ENCODE measurements around the gene INTS11.

INTS11 gene

DNA sequence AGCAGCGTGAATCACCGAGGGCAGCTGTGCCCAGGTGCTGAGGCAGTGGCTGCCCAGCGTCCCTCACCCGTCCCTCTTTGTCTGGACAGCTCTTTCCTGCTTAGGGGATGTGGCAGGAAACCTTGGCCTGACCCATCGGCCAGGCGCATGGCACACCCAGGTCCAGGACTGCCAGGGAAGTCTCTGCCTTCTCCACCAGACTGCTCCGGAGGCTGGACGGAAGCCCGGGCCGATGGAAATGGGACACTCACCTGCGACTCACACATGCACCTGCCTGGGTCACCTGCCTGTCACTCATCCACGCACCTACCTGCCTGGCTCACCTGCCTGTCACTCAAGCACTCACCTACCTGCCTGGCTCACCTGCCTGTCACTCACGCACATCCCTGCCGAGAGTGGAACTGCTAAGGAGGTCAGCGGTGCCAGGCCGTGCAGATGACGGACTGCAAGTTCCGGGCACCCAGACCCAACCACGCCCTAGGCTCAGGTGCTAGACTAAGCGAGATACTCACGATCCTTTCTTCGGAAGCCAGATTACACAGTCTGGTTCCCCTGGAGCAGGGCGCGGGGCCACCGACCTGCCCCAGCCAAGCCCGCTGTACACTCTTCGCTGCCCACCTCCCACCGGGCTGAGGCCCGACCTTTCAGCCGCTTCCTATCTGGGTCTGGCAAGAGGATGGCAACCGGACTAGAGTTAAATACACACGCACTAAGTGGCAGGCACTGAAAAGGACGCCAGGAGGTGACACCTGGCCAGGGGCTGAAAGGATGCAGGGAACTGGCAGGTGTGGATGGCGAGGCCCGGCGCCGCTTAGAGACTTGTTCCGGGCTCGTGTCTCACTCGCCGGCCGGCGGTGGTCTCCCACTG is 51.9 kb downstream of the INTS11 start:
- peak overlapping the region; percentile 84 for H3K4me3 ChIP-seq (ENCODE audit: low read length)
- peaks cover 32% of the 10 kb centered on the region for H3K4me1 ChIP-seq (ENCODE audit: control insufficient read depth, insufficient read depth, low read length)
- no peaks in the 10 kb centered on the region for H3K9me3 ChIP-seq (ENCODE audit: control insufficient read depth, low read length)
- peak overlapping the region; percentile 97 for H3K9ac ChIP-seq (ENCODE audit: low read length)
- peaks cover 7% of the 10 kb centered on the region for H3K36me3 ChIP-seq (ENCODE audit: control insufficient read depth, insufficient read depth, low read length, severe bottlenecking)
- no peaks in the 10 kb centered on the region for H3K27me3 ChIP-seq (replicated peaks; ENCODE audit: control insufficient read depth, insufficient read depth, low read length)
- DNase-seq (ENCODE audit: low read depth): no peak

DNA sequence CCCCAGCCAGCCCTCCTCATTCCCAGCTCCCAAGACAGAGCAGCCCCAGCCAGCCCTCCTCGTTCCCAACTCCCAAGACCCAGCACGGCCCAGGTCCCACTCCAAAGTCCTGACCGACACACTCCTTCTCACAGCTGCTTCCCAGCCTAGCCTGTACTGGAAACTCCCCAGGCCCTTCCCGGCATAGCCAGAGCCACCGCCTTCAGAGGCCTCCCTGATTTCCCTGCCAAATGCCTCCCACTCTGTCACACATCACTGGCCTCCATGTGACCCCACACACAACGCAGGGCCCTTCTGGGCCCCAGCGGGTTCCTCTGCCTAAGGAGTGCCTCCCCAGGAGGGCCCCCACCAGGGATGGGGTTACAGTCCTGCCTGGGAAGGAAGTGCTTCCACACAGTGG is 53.6 kb downstream of the INTS11 start:
- H3K4me1 ChIP-seq (ENCODE audit: control insufficient read depth, insufficient read depth, low read length): peaks cover 32% of the 10 kb centered on the region
- H3K9me3 ChIP-seq (ENCODE audit: control insufficient read depth, low read length): no peaks in the 10 kb centered on the region
- no peaks in the 10 kb centered on the region for H3K27me3 ChIP-seq (replicated peaks; ENCODE audit: control insufficient read depth, insufficient read depth, low read length)
- DNase-seq (ENCODE audit: low read depth): no peak
- peak overlapping the region; percentile 59 for H3K9ac ChIP-seq (ENCODE audit: low read length)
- peaks cover 17% of the 10 kb centered on the region for H3K36me3 ChIP-seq (ENCODE audit: control insufficient read depth, insufficient read depth, low read length, severe bottlenecking)
- H3K4me3 ChIP-seq (ENCODE audit: low read length): peak overlapping the region; percentile 70

DNA sequence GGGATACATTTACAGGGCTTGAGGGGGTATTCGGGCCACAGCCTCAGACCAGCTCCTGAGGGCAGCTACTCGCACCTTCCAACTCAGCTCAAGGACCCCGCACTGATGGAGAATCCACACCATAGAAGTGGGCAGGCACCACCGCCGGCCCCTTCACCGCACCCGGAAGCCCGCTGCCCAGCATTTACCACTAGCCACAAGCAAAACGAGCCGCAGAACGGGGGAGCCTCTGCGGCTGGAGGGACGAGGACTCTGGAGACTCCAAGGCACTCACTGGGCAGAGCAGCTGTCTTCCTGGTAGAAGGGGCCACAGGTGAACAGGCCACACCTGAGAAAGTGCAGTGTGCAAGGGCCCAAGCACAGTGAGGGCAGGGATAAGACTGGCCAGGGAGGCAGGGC is 56.2 kb downstream of the INTS11 start:
- Histone ChIP-seq H3K36me3 (ENCODE audit: control insufficient read depth, insufficient read depth, low read length, severe bottlenecking) (peaks cover 34% of the 10 kb centered on the region), H3K4me3 (ENCODE audit: low read length) (no peak overlapping the region), H3K9ac (ENCODE audit: low read length) (no peak overlapping the region), H3K9me3 (ENCODE audit: control insufficient read depth, low read length) (no peaks in the 10 kb centered on the region), H3K27me3 (replicated peaks; ENCODE audit: control insufficient read depth, insufficient read depth, low read length) (no peaks in the 10 kb centered on the region), H3K4me1 (ENCODE audit: control insufficient read depth, insufficient read depth, low read length) (peaks cover 42% of the 10 kb centered on the region)
- no peak for DNase-seq (ENCODE audit: low read depth)

DNA sequence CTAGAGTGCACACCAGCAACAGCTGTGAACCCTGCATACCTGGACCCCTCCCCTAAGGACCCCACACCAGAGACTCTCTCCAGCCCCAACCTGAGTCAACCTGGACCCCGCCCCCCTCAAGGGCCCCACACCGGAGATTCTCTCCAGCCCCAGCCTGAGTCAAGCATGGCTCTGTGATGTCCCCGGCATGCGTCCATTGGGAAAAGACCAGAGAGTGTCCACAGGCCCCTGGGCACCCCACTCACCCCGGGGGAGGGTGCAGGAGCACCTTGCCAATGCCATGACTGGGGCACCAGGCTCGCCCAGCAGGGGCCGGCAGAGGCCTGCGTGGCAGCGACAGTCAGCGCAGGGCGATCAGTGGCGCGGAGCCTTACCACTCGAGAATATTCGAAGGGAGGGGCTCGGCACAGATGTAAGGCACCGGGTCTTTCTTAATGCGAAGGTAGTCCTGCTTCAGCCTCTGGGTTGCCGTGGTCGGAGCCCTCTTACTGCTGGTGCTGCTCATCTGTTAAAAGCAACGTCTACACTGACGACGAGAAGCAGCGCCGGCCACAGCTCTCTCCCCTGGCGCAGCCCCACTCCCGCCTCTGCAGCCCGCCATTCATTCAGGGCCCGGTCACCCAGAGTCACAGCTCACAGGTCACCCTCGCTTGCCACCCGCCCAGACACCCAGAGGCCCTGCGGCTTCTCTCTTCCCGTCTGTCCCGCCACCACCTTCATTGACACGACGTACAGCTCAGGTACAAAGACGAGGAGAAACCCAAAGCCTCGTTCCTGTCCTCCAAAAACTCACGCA is 56.8 kb downstream of the INTS11 start:
- H3K4me1 ChIP-seq (ENCODE audit: control insufficient read depth, insufficient read depth, low read length): peaks cover 46% of the 10 kb centered on the region
- no peak overlapping the region for H3K9ac ChIP-seq (ENCODE audit: low read length)
- no peaks in the 10 kb centered on the region for H3K9me3 ChIP-seq (ENCODE audit: control insufficient read depth, low read length)
- H3K27me3 ChIP-seq (replicated peaks; ENCODE audit: control insufficient read depth, insufficient read depth, low read length): no peaks in the 10 kb centered on the region
- H3K4me3 ChIP-seq (ENCODE audit: low read length): no peak overlapping the region
- no peak for DNase-seq (ENCODE audit: low read depth)
- H3K36me3 ChIP-seq (ENCODE audit: control insufficient read depth, insufficient read depth, low read length, severe bottlenecking): peaks cover 38% of the 10 kb centered on the region

DNA sequence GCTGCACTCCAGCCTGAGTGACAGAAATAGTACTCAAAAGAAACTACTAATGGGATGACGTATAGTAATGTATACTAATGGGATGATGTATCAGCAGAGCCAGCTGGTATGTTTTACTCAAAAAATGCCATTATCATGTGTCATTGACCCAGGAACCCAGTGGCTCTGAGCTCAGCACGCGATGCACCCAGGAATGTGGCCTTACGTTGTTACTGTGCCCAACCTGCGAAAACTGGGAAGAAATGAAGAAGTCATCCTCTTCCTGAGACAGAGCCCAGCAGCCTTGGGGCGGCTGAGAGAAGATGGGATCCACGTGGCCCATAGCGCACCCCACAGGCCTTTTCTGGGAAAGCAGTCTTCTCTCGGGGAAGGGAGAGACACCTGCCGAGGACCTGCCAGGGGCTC is 59.6 kb downstream of the INTS11 start:
- Histone ChIP-seq H3K9ac (ENCODE audit: low read length) (no peak overlapping the region), H3K9me3 (ENCODE audit: control insufficient read depth, low read length) (no peaks in the 10 kb centered on the region), H3K27me3 (replicated peaks; ENCODE audit: control insufficient read depth, insufficient read depth, low read length) (no peaks in the 10 kb centered on the region), H3K36me3 (ENCODE audit: control insufficient read depth, insufficient read depth, low read length, severe bottlenecking) (peaks cover 58% of the 10 kb centered on the region), H3K4me1 (ENCODE audit: control insufficient read depth, insufficient read depth, low read length) (peaks cover 29% of the 10 kb centered on the region), H3K4me3 (ENCODE audit: low read length) (no peak overlapping the region)
- peak; percentile 94 for DNase-seq (ENCODE audit: low read depth)

DNA sequence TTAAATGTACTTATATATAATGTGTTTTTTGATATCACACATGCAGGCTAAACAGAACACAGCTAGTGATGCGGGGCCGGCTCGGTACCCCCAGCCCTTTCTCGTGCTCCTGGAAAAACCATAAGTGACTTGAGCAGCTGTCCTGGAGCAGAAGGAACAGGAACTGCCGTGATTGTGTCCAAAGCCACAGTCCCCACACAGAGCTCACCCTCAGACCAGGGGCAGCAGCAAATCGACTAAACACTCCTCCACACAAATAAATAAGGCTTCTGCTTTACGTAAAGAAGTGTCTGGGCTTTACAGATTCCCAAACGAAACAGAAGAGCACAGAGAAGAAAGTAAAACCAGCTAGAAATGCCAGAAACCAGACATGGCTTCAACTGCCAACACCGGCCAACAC is 60.4 kb downstream of the INTS11 start:
- Histone ChIP-seq H3K9ac (ENCODE audit: low read length) (no peak overlapping the region), H3K36me3 (ENCODE audit: control insufficient read depth, insufficient read depth, low read length, severe bottlenecking) (peaks cover 64% of the 10 kb centered on the region), H3K9me3 (ENCODE audit: control insufficient read depth, low read length) (no peaks in the 10 kb centered on the region), H3K4me3 (ENCODE audit: low read length) (no peak overlapping the region), H3K27me3 (replicated peaks; ENCODE audit: control insufficient read depth, insufficient read depth, low read length) (no peaks in the 10 kb centered on the region), H3K4me1 (ENCODE audit: control insufficient read depth, insufficient read depth, low read length) (peaks cover 29% of the 10 kb centered on the region)
- DNase-seq (ENCODE audit: low read depth): no peak

DNA sequence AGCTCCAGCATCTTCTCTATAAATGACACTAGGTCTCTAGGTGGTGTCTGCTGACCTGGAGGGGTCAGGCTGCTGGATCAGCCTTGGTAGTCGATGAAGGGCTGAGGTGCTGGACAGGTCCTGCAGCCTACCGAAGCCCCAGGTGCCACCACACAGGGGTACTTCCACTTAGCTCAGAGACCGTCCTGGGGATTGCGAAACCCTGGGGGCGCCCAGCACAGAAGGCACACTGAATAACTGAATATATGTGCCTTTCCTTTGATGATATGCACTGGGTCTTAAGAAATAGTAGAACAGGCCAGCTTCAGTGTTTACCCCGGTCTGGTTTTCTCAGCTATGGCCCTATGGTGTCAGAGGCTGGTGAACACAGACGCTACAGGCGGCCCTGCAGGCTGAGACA is 61.7 kb downstream of the INTS11 start:
- no peaks in the 10 kb centered on the region for H3K27me3 ChIP-seq (replicated peaks; ENCODE audit: control insufficient read depth, insufficient read depth, low read length)
- no peaks in the 10 kb centered on the region for H3K9me3 ChIP-seq (ENCODE audit: control insufficient read depth, low read length)
- H3K36me3 ChIP-seq (ENCODE audit: control insufficient read depth, insufficient read depth, low read length, severe bottlenecking): peaks cover 64% of the 10 kb centered on the region
- H3K4me1 ChIP-seq (ENCODE audit: control insufficient read depth, insufficient read depth, low read length): peaks cover 29% of the 10 kb centered on the region
- H3K4me3 ChIP-seq (ENCODE audit: low read length): no peak overlapping the region
- DNase-seq (ENCODE audit: low read depth): no peak
- H3K9ac ChIP-seq (ENCODE audit: low read length): peak overlapping the region; percentile 14

DNA sequence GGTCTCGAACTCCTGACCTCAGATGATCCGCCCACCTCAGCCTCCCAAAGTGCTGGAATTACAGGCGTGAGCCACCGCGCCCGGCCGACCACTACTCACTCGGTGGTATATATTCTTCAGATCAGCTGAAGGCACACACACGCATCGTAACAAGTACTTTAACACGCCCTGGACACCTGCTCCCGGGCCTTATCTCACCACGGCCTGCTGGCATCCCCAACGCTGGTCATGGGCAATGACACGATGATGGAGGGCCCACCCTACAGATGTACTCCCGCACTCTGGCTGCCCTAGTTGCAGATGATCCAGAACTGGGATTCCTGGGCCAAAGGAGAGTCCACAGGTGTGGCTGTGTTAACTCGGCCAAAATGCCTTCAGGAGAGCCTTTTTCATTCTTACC is 62.4 kb downstream of the INTS11 start:
- no peak for DNase-seq (ENCODE audit: low read depth)

More for the DNA sequence above, 62.4 kb downstream of the INTS11 start:
- Histone ChIP-seq H3K9me3 (ENCODE audit: control insufficient read depth, low read length) (no peaks in the 10 kb centered on the region), H3K4me1 (ENCODE audit: control insufficient read depth, insufficient read depth, low read length) (peaks cover 29% of the 10 kb centered on the region), H3K9ac (ENCODE audit: low read length) (no peak overlapping the region), H3K27me3 (replicated peaks; ENCODE audit: control insufficient read depth, insufficient read depth, low read length) (no peaks in the 10 kb centered on the region), H3K36me3 (ENCODE audit: control insufficient read depth, insufficient read depth, low read length, severe bottlenecking) (peaks cover 57% of the 10 kb centered on the region), H3K4me3 (ENCODE audit: low read length) (no peak overlapping the region)
